Neural cell (in vitro differentiated cells): ENCODE data around the gene EIF2D.

Experiments used
- CTCF ChIP-seq: fragments of 450-650 bp; IDR thresholded peaks from 2 replicates; pipeline ENCODE4 v1.5.1; 2014; ENCODE audit warnings: antibody characterized with exemption, mild to moderate bottlenecking, moderate library complexity; ENCODE audit not compliant: poor library complexity, severe bottlenecking
- EP300 ChIP-seq: fragments of 450-650 bp; conservative IDR thresholded peaks from 2 replicates; pipeline ENCODE4 v1.6.1; 2014; ENCODE audit warnings: antibody characterized with exemption, mild to moderate bottlenecking, moderate library complexity; ENCODE audit not compliant: poor library complexity, severe bottlenecking

- no peak for TF ChIP-seq EP300
- TF ChIP-seq CTCF, result no peak
These were observed 60.8 kb downstream of the EIF2D start for GRCh38 chr1:206551296-206551985.
